Neuronal stem cell (in vitro differentiated cells): ENCODE results near the gene TMEM164.

ENCODE experiments used
- DNase-seq: peaks from one replicate; pipeline ENCODE4 v3.0.0-alpha.2; 2013; ENCODE audit warnings: low spot score
- H2AFZ ChIP-seq: one replicate; pipeline ENCODE4 v1.6.1; 2013; ENCODE audit warnings: mild to moderate bottlenecking, low read length, inconsistent platforms
- H2AK5ac ChIP-seq: 2 replicates; pipeline ENCODE4 v1.6.1; 2013; ENCODE audit warnings: low read depth, mild to moderate bottlenecking, inconsistent platforms, low read length, moderate library complexity, mixed read lengths
- H2BK120ac ChIP-seq: 2 replicates; pipeline ENCODE4 v1.6.1; 2013; ENCODE audit warnings: low read depth, mild to moderate bottlenecking, inconsistent platforms, low read length, moderate library complexity, mixed read lengths
- H2BK12ac ChIP-seq: one replicate; pipeline ENCODE4 v1.6.1; 2013; ENCODE audit warnings: low read length, inconsistent platforms
- H2BK15ac ChIP-seq: 2 replicates; pipeline ENCODE4 v1.6.1; 2013; ENCODE audit warnings: mild to moderate bottlenecking, low read length, inconsistent platforms, mixed read lengths
- H2BK5ac ChIP-seq: one replicate; pipeline ENCODE4 v1.6.1; 2013; ENCODE audit warnings: inconsistent platforms, mild to moderate bottlenecking, low read length, moderate library complexity
- H3K14ac ChIP-seq: one replicate; pipeline ENCODE4 v1.6.1; 2013; ENCODE audit warnings: low read length, inconsistent platforms
- H3K18ac ChIP-seq: 2 replicates; pipeline ENCODE4 v1.6.1; 2013; ENCODE audit warnings: low read length, inconsistent platforms
- H3K23ac ChIP-seq: 2 replicates; pipeline ENCODE4 v1.6.1; 2013; ENCODE audit warnings: low read depth, mild to moderate bottlenecking, mixed read lengths, low read length, inconsistent platforms; ENCODE audit not compliant: poor library complexity
- H3K27ac ChIP-seq: replicated peaks from 3 replicates; pipeline ENCODE4 v1.5.1; 2013; ENCODE audit warnings: low read length, inconsistent platforms
- H3K27me3 ChIP-seq, 3 experiments: 2 replicates each; pipeline ENCODE4 v1.6.1; 2013; ENCODE audit warnings: low read length in 3 of 3, mild to moderate bottlenecking in 2 of 3, inconsistent platforms in 1 of 3, low read depth in 1 of 3, mixed read lengths in 1 of 3, moderate library complexity in 1 of 3; ENCODE audit not compliant: control insufficient read depth in 3 of 3, insufficient read depth in 3 of 3
- H3K36me3 ChIP-seq, 2 donors: replicated peaks in 1 of 2; 2 replicates each; pipeline ENCODE4 v1.6.1; 2013; ENCODE audit warnings: low read length in 2 of 2; ENCODE audit not compliant: control insufficient read depth in 2 of 2, insufficient read depth in 2 of 2
- H3K4ac ChIP-seq: 2 replicates; pipeline ENCODE4 v1.6.1; 2013; ENCODE audit warnings: inconsistent platforms, mild to moderate bottlenecking, low read length, moderate library complexity
- H3K4me1 ChIP-seq, 2 donors: 1 replicate in 1 of 2; 2 replicates in 1 of 2; pipeline ENCODE4 v1.6.1; 2013; ENCODE audit warnings: low read length in 2 of 2, low read depth in 1 of 2; ENCODE audit not compliant: control insufficient read depth in 2 of 2, insufficient read depth in 1 of 2
- H3K4me2 ChIP-seq: one replicate; pipeline ENCODE4 v1.6.1; 2013; ENCODE audit warnings: mild to moderate bottlenecking, low read length, inconsistent platforms; ENCODE audit not compliant: insufficient read depth, poor library complexity, severe bottlenecking
- H3K4me3 ChIP-seq, 2 donors: 2 replicates each; pipeline ENCODE4 v1.5.1; 2013; ENCODE audit warnings: low read length in 2 of 2, mild to moderate bottlenecking in 2 of 2, inconsistent platforms in 1 of 2, moderate library complexity in 1 of 2
- H3K79me1 ChIP-seq: one replicate; pipeline ENCODE4 v1.6.1; 2013; ENCODE audit warnings: low read depth, mild to moderate bottlenecking, inconsistent platforms, low read length, moderate library complexity
- H3K9ac ChIP-seq: one replicate; pipeline ENCODE4 v1.6.1; 2013; ENCODE audit warnings: mild to moderate bottlenecking, low read depth, low read length, inconsistent platforms; ENCODE audit not compliant: poor library complexity
- H3K9me3 ChIP-seq, 2 donors: replicated peaks in 1 of 2; 2 replicates each; pipeline versions ENCODE3 to v1.6.1; 2013; ENCODE audit warnings: low read length in 2 of 2, mild to moderate bottlenecking in 2 of 2, inconsistent platforms in 1 of 2, low read depth in 1 of 2, mixed read lengths in 1 of 2, moderate library complexity in 1 of 2; ENCODE audit not compliant: control insufficient read depth in 2 of 2, insufficient read depth in 1 of 2
- H4K8ac ChIP-seq: one replicate; pipeline ENCODE4 v1.6.1; 2013; ENCODE audit warnings: low read depth, mild to moderate bottlenecking, inconsistent platforms, low read length, moderate library complexity
- H4K91ac ChIP-seq: one replicate; pipeline ENCODE4 v1.6.1; 2013; ENCODE audit warnings: low read length, low read depth, mild to moderate bottlenecking, inconsistent platforms; ENCODE audit not compliant: poor library complexity
- WGBS, 2 donors: extraction: QIAGEN DNeasy Blood & Tissue Kit; methylation state at CpG; one replicate each; pipeline ENCODE4 v1.1.7; 2013; ENCODE audit warnings: missing lambda C conversion rate in 2 of 2, mixed read lengths in 1 of 2; ENCODE audit not compliant: insufficient read length in 2 of 2, insufficient replicate concordance in 1 of 2; ENCODE audit errors: extremely low coverage in 2 of 2; 5-methylcytosine and 5-hydroxymethylcytosine counted together

The TMEM164 gene

GRCh38 chrX:110045421-110045820 lies 42.5 kb downstream of the TMEM164 start:
- H3K36me3 ChIP-seq, result no peaks in the 10 kb centered on the region
- H3K27ac ChIP-seq, result no peak overlapping the region
- no peak overlapping the region for H3K23ac ChIP-seq
- H3K27me3 ChIP-seq, result no peaks in the 10 kb centered on the region
- no peak overlapping the region for H2BK5ac ChIP-seq
- H3K4ac ChIP-seq, result no peak overlapping the region
- no peak overlapping the region for H3K4me3 ChIP-seq
- H3K79me1 ChIP-seq, result no peaks in the 10 kb centered on the region
- H3K4me2 ChIP-seq, result no peak overlapping the region
- no peak overlapping the region for H3K9ac ChIP-seq
- H4K91ac ChIP-seq, result no peak overlapping the region
- no peak overlapping the region for H2BK120ac ChIP-seq
- no peak overlapping the region for H2BK12ac ChIP-seq
- no peak overlapping the region for H2BK15ac ChIP-seq
- no peak overlapping the region for H2AFZ ChIP-seq
- no peak overlapping the region for H2AK5ac ChIP-seq
- H3K9me3 ChIP-seq, result no peaks in the 10 kb centered on the region
- H3K4me1 ChIP-seq, result peaks cover 16 to 25% of the 10 kb centered on the region in 2 donors
- H3K18ac ChIP-seq, result no peak overlapping the region
- no peak for DNase-seq
- no peak overlapping the region for H3K14ac ChIP-seq
- H4K8ac ChIP-seq, result no peak overlapping the region
- no CpG with 5 or more reads among the region's 3 CpGs for WGBS, 2 donors

GRCh38 chrX:110046001-110046400 lies 43.1 kb downstream of the TMEM164 start:
- H3K79me1 ChIP-seq, result no peaks in the 10 kb centered on the region
- H3K23ac ChIP-seq, result no peak overlapping the region
- H4K8ac ChIP-seq, result no peak overlapping the region
- no peak overlapping the region for H2BK12ac ChIP-seq
- H2BK5ac ChIP-seq, result no peak overlapping the region
- H3K4ac ChIP-seq, result no peak overlapping the region
- H4K91ac ChIP-seq, result no peak overlapping the region
- H2BK15ac ChIP-seq, result no peak overlapping the region
- no peak overlapping the region for H2AK5ac ChIP-seq
- no peak overlapping the region for H2BK120ac ChIP-seq
- DNase-seq, result no peak
- H3K36me3 ChIP-seq, result no peaks in the 10 kb centered on the region
- no peak overlapping the region for H2AFZ ChIP-seq
- H3K14ac ChIP-seq, result no peak overlapping the region
- no peak overlapping the region for H3K4me3 ChIP-seq
- H3K27me3 ChIP-seq, result no peaks in the 10 kb centered on the region
- no peak overlapping the region for H3K27ac ChIP-seq
- H3K18ac ChIP-seq, result no peak overlapping the region
- no CpG with 5 or more reads among the region's 4 CpGs for WGBS, 2 donors
- H3K9ac ChIP-seq, result no peak overlapping the region
- no peak overlapping the region for H3K4me2 ChIP-seq
- peaks cover 18 to 30% of the 10 kb centered on the region in 2 donors for H3K4me1 ChIP-seq
- H3K9me3 ChIP-seq, result no peaks in the 10 kb centered on the region

GRCh38 chrX:110046971-110047370 lies 44.1 kb downstream of the TMEM164 start:
- Histone ChIP-seq H3K36me3 (no peaks in the 10 kb centered on the region), H2AFZ (no peak overlapping the region), H3K14ac (no peak overlapping the region), H2BK120ac (no peak overlapping the region), H3K4me3 (no peak overlapping the region), H3K9me3 (no peaks in the 10 kb centered on the region), H3K4me1 (peaks cover 19 to 36% of the 10 kb centered on the region in 2 donors), H2BK5ac (no peak overlapping the region), H2BK15ac (no peak overlapping the region), H3K9ac (no peak overlapping the region), H3K23ac (no peak overlapping the region), H3K4ac (no peak overlapping the region), H3K79me1 (no peaks in the 10 kb centered on the region), H2BK12ac (no peak overlapping the region), H4K8ac (no peak overlapping the region), H3K27me3 (no peaks in the 10 kb centered on the region), H2AK5ac (no peak overlapping the region), H3K27ac (no peak overlapping the region), H4K91ac (no peak overlapping the region), H3K4me2 (no peak overlapping the region), H3K18ac (no peak overlapping the region)
- WGBS, 2 donors, result no CpG with 5 or more reads among the region's 1 CpG
- no peak for DNase-seq

GRCh38 chrX:110049096-110049495 lies 46.2 kb downstream of the TMEM164 start:
- Histone ChIP-seq H2BK120ac (no peak overlapping the region), H3K4ac (no peak overlapping the region), H3K4me2 (no peak overlapping the region), H3K36me3 (peaks cover 0 to 2% of the 10 kb centered on the region in 2 donors), H3K27me3 (no peaks in the 10 kb centered on the region), H4K91ac (no peak overlapping the region), H3K79me1 (no peaks in the 10 kb centered on the region), H2BK15ac (no peak overlapping the region), H3K9me3 (no peaks in the 10 kb centered on the region), H3K9ac (no peak overlapping the region), H3K4me3 (no peak overlapping the region), H3K4me1 (peaks cover 19 to 36% of the 10 kb centered on the region in 2 donors), H3K27ac (no peak overlapping the region), H2BK12ac (no peak overlapping the region), H3K18ac (no peak overlapping the region), H2AK5ac (no peak overlapping the region), H4K8ac (no peak overlapping the region), H2BK5ac (no peak overlapping the region), H3K14ac (no peak overlapping the region), H3K23ac (no peak overlapping the region), H2AFZ (no peak overlapping the region)
- no CpG with 5 or more reads among the region's 1 CpG for WGBS, 2 donors
- no peak for DNase-seq
